DOHH2 (cell line): ENCODE data around the gene PLXNA2.

Source experiments
- CTCF ChIP-seq: fragments of 200-600 bp; sonication (generic); IDR thresholded peaks from one replicate; pipeline ENCODE4 v1.5.1; 2014; ENCODE audit warnings: antibody characterized with exemption, mild to moderate bottlenecking, low read depth, low read length; ENCODE audit not compliant: poor library complexity, severe bottlenecking
- EZH2phosphoT487 ChIP-seq: fragments of 200-600 bp; sonication (generic); IDR thresholded peaks from 2 replicates; pipeline ENCODE4 v1.6.1; 2017; ENCODE audit warnings: borderline replicate concordance, mild to moderate bottlenecking, antibody characterized with exemption, low read length, moderate library complexity, mixed read lengths

- no peak for TF ChIP-seq CTCF
- TF ChIP-seq EZH2phosphoT487: no peak
Observed at GRCh38 chr1:208162903-208163302, 81.3 kb downstream of the PLXNA2 start.
